Measurements from ENCODE around the gene RNF182.

DNA sequence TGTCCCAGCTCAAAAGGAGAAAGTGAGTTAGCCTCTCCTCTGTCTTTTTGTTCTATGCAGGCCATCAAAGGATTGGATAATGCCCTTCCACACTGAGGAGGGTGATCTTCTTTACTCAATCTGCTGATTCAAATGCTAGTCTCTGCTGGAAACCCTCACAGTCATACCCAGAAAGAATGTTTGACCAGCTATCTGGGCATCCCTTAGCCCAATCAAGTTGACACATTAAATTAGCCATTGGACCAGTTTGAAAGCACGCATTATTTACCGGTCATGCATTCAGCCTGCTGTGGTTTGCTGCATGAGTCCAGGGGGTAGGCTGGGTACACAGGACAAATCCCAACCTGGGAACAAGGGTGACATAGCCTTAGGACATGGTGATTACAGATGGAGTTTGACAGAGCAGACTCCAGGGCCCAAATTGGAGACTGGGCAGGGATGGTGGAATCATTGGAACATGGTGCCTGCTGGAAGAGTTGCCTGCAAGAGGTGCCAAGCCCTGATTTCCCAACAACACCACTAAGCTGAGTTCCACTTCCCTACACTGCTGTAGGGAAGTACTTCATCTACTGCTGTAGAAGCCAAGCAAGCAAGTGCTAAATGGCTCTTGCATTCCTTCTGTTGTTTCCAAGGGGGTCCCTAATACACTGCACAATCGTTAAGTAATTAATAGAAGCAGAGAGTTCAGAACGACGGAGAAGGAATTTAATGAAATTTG lies 87.7 kb downstream of the RNF182 start:
- TF ChIP-seq ESRRA (IDR thresholded peaks at IDR 0.05; ENCODE audit: borderline replicate concordance, low read length) (no peak), CTCF (IDR thresholded peaks at IDR 0.05) (no peak), ATOH8 (CRISPR knock-in tag; IDR thresholded peaks at IDR 0.05; ENCODE audit: low read depth) (no peak), EP300 (IDR thresholded peaks at IDR 0.05) (no peak), HDAC2 (IDR thresholded peaks at IDR 0.05) (no peak), POLR2A (IDR thresholded peaks at IDR 0.05; ENCODE audit: low read length) (no peak), KDM1A (IDR thresholded peaks at IDR 0.05; ENCODE audit: low read depth) (no peak), JUN (IDR thresholded peaks at IDR 0.05) (no peak), CBX2 (IDR thresholded peaks at IDR 0.05; ENCODE audit: borderline replicate concordance, low read depth) (no peak)

All from A549 (cell line).